ENCODE results near the gene AUTS2.
"Not testable (repeated sequence)": the region's sequence is repeated elsewhere in the genome, so short reads cannot be mapped to it uniquely, and the experiment has no call there.

Gene AUTS2

GRCh38 chr7:70723339-70723738 is 1125.1 kb downstream of the AUTS2 start:
- no peak for DNase-seq (ENCODE audit: low read depth)

DNA sequence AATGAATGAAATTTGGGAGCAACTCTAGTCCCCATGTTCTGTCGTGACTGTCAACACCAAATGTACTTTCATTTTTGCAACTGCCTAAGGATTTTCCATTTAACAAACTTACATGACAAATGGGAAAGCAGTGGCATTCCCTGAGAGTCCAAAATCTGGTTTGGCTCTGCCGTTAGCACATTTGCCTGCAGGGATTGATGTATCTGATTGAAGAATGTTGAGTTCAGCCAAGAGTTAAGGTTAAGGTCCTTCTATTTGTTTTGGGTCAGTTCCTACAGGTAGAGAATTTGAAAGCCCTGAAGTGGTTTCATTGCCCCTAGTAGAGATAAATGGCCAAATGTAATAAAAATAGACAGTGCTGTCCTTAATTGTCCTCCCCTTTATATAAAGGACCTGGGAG is 1127.2 kb downstream of the AUTS2 start:
- no peak for DNase-seq (ENCODE audit: low read depth)

- no peak for DNase-seq (ENCODE audit: low read depth)
Measured at GRCh38 chr7:70726294-70726693, 1128.0 kb downstream of the AUTS2 start.

DNA sequence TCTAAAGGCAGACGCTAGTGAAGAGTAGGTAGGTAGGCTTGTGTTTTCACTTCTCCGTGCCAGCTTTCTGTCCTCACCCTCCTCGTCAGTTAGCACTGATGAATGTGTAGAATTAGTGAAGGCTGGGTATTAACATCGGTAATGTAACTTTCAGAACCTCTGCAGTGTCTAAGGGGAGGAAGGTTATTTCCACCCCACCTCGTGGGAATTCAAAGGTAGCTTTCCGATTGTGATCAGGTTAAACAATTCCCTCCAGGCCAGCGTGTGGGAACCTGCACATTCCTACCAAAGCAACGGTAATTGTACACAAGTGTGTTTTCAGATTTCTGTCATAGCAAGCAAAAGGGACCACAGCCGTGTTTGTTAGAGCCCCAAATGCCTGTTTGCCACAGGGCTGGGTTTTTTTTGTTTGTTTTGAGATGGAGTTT is 1128.7 kb downstream of the AUTS2 start:
- DNase-seq (ENCODE audit: low read depth) = no peak

DNA sequence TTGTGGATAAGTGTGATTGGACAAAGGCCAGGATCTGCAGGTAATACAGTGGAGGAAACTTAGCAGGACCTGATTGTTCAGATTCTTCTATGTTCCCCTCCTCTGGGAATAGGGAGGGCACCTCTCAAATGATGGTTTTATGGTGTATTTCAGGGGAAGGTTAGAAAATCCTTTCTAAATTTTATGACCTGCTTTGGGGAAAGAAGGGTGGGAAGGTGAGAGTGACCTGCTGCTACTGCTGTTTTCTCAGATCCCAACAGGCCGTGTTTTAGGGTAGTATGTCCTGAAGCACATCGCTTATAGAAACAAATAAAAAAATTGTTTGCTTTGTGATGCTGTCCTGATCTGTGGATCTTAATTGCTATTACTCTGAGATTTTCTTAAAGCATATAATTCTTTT is 1129.6 kb downstream of the AUTS2 start:
- DNase-seq (ENCODE audit: low read depth) = no peak

DNA sequence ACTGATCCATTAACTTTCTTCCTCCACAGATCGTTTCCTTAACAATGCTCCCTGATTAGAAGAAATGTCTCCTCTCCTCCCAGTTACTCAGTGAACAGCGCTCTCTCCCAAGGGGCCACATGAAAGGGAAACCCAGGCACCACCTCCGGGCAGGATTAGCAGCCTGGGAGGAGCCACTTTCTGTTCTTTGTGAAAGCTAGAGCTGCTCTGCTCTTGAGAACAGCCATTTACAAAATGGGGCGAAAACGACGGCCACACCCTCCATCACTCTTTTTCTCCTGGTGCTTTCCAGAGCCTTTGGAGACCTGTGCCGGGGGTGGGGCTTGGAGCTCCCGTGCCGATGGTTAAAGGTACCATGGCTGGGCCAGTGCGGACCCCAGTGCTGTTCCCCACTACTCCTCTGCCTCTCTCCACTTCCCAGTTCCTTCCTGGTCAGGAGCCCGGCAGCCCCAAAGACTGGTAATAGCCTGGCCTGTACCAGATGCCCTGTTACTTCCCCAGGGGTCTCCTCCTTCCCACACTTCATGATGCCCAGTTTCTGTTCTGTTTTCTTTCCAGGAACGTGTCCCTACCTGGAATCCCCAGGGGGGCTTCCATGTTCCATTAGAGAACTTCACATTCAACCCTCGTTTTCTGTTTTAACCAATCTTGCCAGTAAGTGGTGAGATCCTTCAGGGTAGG is 1130.7 kb downstream of the AUTS2 start:
- DNase-seq (ENCODE audit: low read depth) = no peak

GRCh38 chr7:70729553-70730157 is 1131.4 kb downstream of the AUTS2 start:
- not testable (repeated sequence) for DNase-seq (ENCODE audit: low read depth)

DNA sequence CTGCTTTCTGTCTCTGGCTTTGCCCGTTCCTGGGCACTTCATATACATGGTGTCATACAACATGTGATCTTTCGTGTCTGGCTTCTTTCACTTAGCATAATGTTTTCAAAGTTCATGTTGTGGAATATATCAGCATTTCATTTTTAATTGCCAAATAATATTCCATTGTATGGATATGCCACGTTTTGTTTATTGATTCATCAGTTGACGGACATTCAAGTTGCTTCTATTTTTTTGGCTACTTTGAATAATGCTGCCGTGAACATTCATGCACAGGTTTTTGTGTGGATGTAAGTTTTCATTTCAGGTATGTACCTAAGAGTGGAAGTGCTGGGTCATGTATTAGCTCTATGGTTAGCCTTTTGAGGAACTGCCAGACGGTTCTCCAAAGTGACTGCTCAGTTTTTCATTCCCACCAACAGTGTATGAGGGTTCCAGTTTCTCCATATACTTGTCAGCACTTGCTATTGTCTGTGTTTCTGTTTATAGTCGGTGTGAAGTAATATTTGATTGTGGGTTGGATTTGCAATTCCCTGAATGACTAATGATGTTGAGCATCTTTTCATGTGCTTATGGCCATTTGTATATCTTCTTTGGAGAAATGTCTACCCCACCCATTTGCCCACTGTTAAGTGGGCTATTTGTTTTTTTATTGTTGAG is 1132.3 kb downstream of the AUTS2 start:
- no peak for DNase-seq (ENCODE audit: low read depth)

- DNase-seq (ENCODE audit: low read depth) = no peak
Measured at GRCh38 chr7:70733090-70733489, 1134.8 kb downstream of the AUTS2 start.

- DNase-seq (ENCODE audit: low read depth) = no peak
Measured at GRCh38 chr7:70734411-70734810, 1136.1 kb downstream of the AUTS2 start.

DNA sequence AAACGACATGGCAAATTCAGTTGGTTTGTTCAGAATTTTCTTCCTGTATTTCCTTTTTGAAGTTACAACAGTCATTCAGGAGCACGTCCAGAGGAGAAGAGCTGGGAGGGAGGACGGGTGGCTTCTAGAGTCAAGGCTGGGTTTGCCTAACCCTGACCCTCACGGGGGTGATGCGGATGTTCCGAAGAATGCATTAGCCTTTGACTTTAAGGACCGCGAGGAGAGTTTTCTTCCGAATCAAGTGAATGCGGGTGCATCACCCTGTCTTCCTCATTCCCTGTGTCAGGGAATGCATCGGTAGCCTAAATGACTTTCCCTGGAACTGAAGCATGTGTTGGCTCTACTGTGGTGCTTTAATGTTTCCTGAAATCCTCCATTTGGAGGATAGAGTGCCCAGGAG is 1137.0 kb downstream of the AUTS2 start:
- DNase-seq (ENCODE audit: low read depth) = no peak

- DNase-seq (ENCODE audit: low read depth) = no peak
Measured at GRCh38 chr7:70736715-70737460, 1138.6 kb downstream of the AUTS2 start.

DNA sequence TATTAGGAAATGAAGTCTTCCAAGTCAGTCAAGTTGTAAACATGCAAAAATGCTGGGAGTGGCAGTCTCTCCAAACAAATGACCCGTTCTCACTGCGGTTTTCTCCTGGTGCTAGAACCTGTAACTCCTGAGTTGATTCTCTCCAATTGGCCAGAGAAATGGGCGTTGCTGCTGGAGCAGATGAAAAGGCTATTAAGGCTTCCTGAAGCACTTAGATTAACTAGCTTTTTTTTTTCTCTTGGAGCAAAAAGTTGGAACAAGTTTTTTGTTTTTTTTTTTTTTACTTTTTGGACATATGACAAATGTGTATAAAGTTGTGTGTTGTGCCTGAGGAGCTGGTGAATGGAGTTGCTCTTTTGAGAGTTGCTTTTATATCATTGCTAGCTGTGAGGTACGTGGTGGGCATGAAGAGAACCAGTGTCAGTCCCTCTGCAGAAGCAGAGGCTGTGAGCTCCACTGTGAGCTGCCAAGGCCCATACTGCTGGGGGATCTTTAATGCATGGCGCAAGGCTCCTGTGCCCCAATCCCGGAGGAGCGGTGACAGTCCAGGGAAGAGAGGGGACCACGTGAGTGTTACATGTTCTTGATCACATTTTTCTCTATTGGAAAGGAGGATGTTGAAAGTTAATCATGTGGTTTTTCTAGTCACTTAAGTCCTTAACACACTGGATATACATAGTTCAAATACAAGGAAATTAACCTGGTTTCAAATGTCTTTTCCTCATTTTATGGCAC is 1140.0 kb downstream of the AUTS2 start:
- no peak for DNase-seq (ENCODE audit: low read depth)

DNA sequence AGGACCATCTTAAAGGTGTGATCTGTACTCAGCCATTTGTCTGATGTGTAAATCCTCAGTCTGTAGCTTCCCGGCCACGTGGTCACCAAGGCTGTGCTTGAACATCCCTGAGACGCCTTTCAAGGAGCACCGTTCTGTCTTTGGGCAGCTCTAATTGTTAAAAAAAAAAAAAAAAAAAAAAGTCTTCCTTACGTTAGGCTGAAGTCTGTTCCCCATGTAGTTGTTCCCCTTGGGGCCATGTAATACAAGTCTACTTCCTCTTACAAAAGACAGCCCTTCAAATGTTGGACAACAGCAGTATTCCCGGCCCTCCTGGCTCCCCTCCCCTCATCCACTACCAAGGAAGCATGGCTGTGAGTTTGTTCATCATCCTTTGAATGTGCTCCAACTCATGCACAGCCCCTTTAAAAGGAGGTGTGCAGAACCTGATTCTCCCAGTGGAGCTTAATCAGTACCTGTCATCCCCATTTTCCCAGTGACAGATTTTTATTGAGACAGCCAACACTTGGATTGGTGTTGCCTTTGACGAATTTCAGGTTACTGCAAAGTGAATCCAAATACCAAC is 1141.5 kb downstream of the AUTS2 start:
- DNase-seq (ENCODE audit: low read depth) = no peak

DNA sequence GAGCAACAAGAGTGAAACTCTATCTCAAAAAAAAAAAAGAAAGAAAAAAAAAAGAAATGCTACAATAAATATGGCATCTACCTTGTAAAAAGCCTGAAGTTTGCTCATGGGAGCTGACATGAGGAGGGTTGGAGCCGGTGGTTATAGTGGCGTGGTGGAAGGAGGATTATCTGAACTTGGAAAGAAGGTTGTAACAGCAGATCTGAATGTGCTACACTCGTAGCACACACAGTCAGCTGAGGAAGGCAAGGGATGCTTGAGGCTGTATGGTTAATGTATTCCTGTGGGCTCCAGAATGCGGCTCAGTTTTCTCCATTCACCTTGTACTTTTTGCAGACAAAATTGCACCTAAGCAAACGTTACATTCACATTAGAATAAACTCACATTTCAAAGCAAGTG is 1143.4 kb downstream of the AUTS2 start:
- no peak for DNase-seq (ENCODE audit: low read depth)

- DNase-seq (ENCODE audit: low read depth) = no peak
Measured at GRCh38 chr7:70743531-70744325, 1145.5 kb downstream of the AUTS2 start.

DNA sequence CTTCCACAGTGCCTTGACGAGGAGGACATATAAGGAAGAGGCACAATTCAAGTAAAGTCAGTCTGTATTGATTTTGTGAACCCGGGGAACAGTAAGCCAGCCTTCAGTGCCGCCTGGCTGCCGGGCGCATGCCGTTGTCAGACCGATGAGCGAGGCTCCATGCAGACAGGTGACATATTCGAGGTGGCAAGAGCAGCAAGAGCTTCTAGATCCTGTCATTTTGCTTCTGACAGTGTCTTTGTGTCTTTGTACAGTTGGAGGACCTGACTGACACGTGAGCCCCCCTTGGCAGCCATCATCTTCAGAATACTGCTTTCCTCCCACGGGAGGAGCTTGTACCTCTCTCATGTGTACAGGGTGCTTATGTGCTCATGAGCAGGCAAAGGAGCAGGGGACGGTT is 1146.2 kb downstream of the AUTS2 start:
- no peak for DNase-seq (ENCODE audit: low read depth)

DNA sequence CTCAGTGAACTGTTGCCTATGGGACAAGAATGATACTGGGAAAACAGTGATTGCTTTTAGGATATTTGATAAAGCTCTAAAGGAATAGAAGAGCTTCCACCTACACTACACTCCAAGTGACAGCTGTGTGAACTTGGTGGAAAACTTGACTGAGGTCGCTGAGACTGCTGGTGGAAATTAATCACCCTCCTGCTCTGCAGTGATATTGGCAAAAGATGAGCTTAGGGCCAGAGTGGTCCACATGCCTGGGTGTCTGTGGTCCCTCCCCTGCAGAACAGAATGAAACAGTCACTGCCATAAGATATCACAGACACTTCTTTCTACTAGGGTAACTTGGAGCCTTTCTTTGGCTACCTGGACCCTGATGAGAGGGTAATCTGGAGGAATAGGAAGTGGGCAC is 1151.6 kb downstream of the AUTS2 start:
- DNase-seq (ENCODE audit: low read depth) = no peak

GRCh38 chr7:70751895-70752294 is 1153.6 kb downstream of the AUTS2 start:
- DNase-seq (ENCODE audit: low read depth) = no peak

DNA sequence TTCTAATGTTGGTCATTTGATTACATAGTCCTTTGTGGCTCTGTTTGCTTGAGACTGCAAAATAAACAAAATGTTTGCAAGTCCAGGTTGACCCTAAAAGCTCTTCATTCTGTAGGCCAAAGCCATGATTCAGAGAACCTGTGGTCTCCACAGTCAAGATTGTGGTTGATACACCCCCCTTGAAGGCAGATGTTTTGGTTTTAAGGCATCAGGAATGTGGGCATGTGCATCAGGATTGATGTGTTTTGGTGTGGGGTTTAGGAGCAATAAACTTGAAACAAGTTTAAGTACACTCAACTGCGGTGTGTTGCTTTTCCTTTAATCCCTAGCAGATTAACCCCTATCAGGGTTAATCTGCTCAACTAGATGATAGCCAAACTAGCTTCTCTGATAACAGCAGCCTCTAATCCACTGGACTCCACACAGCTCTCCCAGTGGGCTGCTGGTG is 1154.5 kb downstream of the AUTS2 start:
- no peak for DNase-seq (ENCODE audit: low read depth)

- DNase-seq (ENCODE audit: low read depth) = no peak
Measured at GRCh38 chr7:70756789-70757188, 1158.5 kb downstream of the AUTS2 start.
